HG02610 (cell line): ENCODE results near the gene TM2D1.

ENCODE experiments used
- ATAC-seq: cut with Tn5 transposase; IDR thresholded peaks from one replicate; pipeline ENCODE4 v1.9.1; 2021; ENCODE audit warnings: mild to moderate bottlenecking, moderate library complexity; ENCODE audit not compliant: unreplicated experiment

Gene TM2D1

DNA sequence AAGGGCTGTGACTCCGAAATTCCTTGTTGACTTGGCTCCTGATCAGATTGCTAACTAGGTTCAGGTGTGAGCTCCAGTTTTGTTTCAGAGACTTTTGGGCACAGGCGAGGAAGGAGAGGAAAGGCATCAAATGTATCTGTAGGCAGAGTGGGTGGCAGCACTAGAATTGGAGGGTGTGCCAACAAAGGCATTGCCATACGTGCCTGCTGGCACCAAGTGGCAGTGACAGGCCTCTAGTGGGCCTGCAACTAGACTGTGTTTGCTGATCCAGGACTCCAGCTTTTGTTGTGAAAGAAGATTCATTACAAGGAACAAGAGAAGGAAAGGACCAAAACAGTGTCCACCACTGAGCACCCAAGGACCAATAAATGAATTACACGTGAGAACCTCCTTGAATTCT lies 79.5 kb downstream of the TM2D1 start:
- no peak for ATAC-seq

DNA sequence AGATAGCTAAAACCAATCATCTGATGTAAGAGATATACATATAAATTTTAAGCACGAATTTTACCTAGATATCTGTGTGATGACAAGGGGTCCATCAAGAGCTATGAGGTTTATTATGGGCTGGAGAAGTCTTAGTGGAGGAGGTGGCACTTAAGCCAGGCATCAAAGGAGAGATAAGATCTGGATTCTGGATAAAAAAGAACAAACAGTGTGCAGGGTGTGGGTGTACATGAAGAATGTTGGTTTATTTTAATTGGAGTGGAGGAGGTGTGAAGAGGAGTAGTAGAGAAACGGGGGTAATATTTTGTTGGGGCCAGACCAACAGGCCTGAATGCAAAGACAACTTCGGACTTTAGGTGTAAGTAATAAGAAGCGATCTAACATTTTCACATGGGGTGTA lies 80.6 kb downstream of the TM2D1 start:
- no peak for ATAC-seq

DNA sequence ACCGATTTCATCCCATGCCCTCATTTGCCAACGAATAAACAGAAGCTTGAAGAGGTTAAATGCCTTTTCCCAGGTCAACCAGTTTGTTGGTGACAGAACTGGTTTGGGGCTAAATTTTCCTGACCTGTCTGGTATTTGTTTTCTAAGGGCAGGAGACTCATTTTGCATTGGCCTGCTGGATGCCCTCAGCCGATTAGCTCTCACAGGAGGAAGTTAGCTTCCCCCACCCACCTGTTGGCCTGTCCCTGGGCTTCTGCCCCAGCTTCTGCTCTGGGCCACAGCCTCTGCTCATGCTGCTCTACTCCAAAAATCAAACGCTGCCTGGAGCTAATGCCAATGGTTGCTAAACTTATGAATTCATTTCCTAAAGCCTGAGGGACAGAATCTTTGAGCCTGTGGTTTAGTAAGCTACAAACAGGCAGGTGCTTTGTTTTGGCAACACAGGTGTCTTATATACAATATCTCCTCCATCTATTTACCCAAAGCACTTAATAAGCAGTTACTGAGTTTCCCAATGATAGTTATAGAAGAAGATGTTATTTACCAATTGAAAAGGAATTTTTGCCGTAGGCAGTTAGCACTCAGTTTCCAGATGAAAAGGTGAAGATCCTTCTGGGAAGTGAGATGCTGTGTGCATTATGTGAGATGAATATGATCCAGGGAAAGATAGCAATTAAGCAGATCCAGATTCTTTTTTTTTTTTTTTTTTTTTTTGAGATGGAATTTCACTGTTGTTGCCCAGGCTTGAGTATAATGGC lies 82.3 kb downstream of the TM2D1 start:
- no peak for ATAC-seq

DNA sequence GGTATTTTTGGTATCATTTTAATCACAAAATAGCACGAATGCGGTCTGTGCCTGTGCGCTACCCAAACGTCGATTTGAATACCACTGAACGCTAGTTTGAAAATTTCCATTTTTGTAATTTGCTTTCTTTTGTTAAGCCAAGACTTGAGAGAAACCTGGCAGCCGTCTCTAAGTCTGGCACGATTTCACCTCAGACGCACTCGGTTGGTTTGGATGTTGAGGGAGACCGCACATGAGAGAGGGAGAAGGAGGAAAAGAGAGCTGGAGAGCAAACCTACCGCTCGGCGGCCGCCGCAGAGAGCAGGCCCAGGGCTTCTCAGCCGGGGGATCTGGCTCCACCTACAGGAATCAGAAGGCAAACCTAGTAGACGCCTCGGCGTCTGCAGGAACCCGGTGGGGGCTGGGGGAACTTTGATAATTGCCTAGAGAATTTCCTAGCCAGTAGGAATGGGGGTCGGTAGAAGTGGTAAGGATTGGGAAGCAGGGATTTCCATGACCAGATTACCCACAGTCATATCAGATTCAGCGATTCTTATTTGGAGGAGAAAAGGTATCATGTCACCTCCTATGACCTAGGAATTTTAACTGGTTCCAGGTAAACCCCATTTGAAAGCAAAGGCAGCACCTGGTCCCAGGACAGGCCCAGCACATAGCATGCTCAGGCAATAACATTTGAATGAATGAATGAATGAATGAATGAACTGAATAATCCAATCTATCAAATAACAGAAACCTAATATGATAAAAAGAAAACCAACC lies 83.2 kb downstream of the TM2D1 start:
- peak; percentile 96 for ATAC-seq

DNA sequence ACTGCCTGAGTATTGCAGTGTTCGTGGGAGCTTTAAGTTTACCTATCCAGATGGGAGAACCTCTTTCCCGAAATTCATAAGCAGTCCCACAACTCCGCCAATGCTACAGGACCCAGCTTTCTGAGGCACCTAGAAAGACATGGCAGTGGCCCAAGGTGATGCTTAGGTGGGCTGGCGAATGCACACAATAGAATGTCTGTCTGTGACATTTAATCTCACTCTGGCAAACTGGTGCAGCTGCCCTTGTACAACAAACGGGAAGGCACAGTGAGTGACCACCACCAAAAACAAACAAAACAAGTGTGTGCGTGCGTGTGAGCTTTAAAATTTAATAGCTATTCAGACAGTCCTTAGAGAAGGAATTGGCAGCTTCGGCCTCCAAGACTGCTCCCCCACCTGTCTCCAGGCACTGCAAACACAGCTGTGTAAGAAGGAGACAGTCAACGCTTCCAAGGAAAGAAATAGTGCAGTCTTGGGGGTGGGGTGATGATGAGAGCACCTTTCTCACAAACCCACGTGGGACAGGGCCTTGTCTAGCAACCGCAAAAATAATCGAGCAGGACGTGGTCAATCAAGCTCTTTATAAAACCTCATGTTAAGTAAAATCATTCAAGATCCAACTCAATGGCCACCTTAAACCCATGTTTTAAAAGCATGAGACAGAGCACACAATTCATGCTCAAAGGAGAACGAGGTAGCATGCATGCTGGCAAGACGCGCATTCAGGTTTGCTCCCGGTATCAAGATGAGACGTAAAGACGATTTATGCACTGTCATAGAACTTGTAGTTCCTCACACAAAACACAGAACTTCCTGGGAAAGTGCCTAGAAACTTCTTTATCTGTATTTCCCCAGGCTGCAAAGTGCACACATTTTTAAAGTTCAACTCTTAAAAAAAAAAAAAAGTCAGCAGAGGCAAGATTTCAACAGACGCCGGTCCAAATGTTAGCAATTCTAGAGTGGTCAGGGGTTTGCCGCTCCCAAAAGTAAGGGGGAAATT lies 84.1 kb downstream of the TM2D1 start:
- ATAC-seq = no peak

DNA sequence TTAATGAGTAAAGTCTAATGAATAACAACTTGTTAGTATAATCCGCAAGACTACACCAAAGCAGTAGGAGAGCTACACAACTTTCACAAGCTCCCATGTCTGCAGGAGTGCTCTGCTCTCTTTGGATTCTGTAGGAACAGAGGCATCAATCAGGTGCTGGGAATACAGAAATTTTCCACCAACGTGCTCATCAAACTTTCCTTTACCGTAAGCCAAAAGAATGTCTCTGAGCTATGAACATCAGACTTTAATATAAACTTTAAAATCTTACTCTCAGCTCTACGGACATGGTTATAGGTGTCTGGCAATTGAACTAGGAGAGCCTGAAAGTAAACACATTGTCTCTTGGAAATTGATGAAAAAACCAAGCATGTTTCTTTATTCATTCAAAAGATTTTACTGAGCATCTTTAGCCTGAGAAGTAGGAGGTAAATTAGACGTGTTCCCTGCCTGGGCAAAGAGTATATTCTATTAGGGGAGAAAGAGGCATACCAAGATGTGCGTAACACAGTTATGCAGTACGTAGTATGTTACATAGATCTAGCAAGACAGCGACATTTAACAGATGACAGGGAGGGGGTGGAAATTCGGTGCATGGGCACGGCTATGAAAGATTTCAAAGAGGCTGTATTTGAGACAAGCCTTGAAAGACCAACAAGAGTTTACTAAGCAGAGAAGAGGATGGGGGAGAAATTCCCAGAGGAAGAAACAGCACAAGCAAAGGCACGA lies 85.2 kb downstream of the TM2D1 start:
- no peak for ATAC-seq

DNA sequence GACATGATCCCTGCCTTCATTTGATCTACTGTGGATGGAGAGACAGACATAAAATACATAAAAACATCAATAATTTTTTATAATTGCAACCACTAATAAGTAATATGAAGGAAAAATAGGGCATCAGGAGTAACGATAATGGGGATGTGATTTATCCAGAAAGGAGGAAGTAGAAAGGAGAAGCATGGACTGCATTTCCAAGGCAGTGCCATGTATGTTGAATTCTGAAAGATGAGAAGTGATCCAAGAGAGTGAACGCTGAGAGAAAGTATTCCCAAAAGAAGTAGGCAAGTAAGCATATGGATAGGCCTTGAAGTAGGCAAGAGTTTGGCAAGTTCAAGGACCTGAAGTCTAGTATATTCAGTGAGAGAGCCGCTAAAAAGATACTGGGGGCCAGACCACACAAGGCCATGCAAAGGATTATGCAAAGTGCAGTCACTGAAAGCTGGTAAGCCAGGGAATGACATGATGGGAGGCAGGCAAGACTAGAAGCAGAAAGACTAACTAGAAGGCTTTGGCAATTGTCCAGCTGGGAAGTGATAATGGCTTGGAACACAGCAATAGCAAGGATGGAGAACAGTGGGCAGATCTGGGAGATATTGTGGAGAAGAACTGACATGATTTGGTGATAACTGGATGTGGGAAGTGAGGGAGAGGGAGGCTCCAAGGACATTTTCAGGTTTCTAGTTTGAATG lies 85.9 kb downstream of the TM2D1 start:
- no peak for ATAC-seq

DNA sequence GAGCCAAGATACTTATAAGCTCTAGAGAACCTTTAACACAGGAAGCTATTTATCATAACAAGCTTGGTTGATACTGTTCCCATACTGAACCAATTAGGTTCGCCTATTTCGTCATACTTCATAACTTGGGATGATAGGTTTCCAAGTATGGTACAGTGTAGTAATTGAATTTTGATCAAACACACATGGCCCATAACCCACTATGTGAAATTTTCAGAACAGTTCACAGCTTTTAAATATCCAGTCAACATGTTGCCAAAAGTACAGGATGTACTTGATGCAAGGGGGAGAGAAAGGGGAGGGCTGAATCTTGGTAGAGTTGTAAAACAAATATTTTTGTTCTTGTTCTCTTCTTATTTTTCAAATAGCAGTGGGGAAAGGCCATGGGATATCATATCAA lies 86.6 kb downstream of the TM2D1 start:
- ATAC-seq = no peak

DNA sequence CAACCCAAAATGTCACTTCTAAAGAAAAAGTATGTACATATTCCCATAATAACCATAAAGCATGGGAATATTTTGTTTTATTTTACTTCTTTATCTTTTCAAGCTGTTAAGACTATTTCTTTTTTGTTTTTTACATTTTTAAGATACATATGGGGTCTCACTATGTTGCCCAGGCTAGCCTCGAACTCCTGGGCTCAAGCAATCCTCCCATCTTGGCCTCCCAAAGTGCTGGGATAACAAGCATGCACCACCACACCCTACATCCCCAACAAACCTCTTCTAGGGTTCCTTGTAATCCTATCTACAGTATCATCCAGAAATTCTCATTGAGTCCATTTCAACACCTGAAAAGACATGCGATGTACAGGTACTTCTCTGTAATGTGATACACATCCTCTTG lies 87.5 kb downstream of the TM2D1 start:
- ATAC-seq = no peak

DNA sequence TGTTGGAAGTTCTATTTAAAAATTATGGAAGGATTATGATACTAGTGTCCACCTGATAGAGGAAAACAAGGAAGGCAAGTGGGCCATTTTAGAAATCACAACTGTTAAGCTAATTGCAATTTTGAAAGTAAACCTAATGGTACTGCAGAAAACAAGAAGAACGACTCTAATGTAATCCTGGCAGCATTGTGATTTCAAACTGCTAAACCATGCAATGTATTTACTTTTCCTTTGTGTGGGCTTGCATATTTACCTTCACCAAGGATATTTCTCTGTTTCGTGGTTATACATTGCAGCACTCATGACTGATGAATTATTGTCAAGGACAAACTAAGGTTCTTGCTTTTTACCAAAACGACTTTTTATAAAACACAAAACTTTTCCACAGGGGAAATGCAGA lies 88.1 kb downstream of the TM2D1 start:
- no peak for ATAC-seq

DNA sequence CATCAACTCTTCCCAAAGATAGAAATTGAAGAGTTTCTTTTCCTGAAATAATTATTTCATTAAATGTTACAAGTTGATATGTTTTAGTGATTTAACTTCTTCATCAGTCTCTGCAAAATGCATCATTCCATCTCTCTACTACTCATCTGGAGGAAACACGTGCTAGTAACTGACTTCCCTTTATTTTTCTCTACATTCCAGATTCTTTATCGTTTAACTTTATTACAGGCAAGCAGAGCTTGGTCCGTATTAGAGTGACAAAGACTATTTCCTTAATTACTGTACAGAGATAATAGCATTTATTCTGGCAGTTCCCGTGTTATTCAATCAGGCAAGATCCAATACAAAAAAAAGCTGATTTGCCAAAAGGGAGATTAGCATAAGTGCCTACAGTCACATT lies 88.6 kb downstream of the TM2D1 start:
- no peak for ATAC-seq

DNA sequence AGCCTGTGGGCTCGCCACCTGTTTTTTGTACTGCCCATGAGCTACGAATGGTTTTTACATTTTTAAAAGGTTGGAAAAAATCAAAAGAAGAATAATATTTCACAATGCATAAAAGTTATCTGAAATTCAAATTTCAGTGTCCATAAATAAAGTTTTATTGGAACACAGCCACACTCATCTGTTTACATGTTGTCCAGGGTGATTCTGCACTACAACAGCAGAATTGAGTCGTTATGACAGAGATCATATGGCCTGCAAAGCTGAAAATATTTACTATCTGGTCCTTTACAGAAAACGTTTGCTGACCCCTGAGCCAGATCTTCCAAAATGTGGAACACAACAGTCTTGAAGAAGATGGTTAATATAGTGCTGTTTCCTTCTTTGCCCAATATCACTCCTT lies 89.4 kb downstream of the TM2D1 start:
- no peak for ATAC-seq

DNA sequence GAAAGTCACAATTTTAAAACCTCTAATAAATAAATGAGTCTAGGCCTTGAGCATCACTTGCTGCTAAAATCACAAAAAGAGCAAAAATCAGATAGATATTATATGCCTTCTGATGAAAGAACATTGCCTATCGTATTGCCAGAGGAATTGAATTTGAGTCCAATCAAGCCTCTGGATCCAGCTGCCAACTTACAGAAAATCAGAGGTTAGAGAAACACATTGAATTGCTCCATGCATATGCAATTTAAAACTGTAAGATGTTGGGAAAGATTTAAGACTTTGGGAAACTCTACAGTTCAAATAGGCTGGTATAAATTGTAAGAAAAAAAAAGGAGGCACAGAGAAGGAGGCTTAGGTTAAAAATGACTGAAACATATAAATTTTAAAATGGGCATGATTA lies 93.5 kb downstream of the TM2D1 start:
- no peak for ATAC-seq
